KMS-11 (cell line): ENCODE measurements around the gene FMNL2.

Experiments used
- H2AFZ ChIP-seq: fragments of 200-600 bp; sonication (generic); 2 replicates; pipeline ENCODE4 v1.6.1; 2016; ENCODE audit warnings: antibody characterized with exemption, mixed run types, low read depth
- H3K27ac ChIP-seq: fragments of 200-600 bp; sonication (generic); 2 replicates; pipeline ENCODE4 v1.6.1; 2016; ENCODE audit warnings: mild to moderate bottlenecking, mixed run types
- H3K27me3 ChIP-seq: fragments of 200-600 bp; sonication (generic); 2 replicates; pipeline ENCODE4 v1.6.1; 2017; ENCODE audit warnings: mild to moderate bottlenecking, low read depth, mixed run types, moderate library complexity; ENCODE audit not compliant: insufficient read depth
- H3K36me3 ChIP-seq: fragments of 200-600 bp; sonication (generic); 2 replicates; pipeline ENCODE4 v1.6.1; 2017; ENCODE audit warnings: mild to moderate bottlenecking, mixed run types; ENCODE audit not compliant: insufficient read depth
- H3K4me1 ChIP-seq: fragments of 200-600 bp; sonication (generic); 2 replicates; pipeline ENCODE4 v1.6.1; 2016; ENCODE audit warnings: mild to moderate bottlenecking, low read depth, mixed run types; ENCODE audit not compliant: poor library complexity, severe bottlenecking
- H3K4me2 ChIP-seq: fragments of 200-600 bp; sonication (generic); 2 replicates; pipeline ENCODE4 v1.7.0; 2016; ENCODE audit warnings: mild to moderate bottlenecking, mixed run types
- H3K4me3 ChIP-seq: fragments of 200-600 bp; sonication (generic); IDR thresholded peaks from 2 replicates; pipeline ENCODE4 v1.6.1; 2017; ENCODE audit warnings: low read depth, low read length, mixed read lengths; ENCODE audit not compliant: insufficient read depth
- H3K79me2 ChIP-seq: fragments of 200-600 bp; sonication (generic); 2 replicates; pipeline ENCODE4 v1.6.1; 2016; ENCODE audit warnings: low read depth, mixed run types; ENCODE audit not compliant: insufficient read depth
- H3K9ac ChIP-seq: fragments of 200-600 bp; sonication (generic); 2 replicates; pipeline ENCODE4 v1.6.1; 2016; ENCODE audit warnings: mild to moderate bottlenecking, mixed run types
- H4K20me1 ChIP-seq: fragments of 200-600 bp; sonication (generic); 2 replicates; pipeline ENCODE4 v1.6.1; 2016; ENCODE audit warnings: mild to moderate bottlenecking, mixed run types; ENCODE audit not compliant: insufficient read depth
- CTCF ChIP-seq: fragments of 200-600 bp; sonication (generic); conservative IDR thresholded peaks from 2 replicates; pipeline ENCODE4 v1.6.1; 2017; ENCODE audit warnings: low read depth, mild to moderate bottlenecking, antibody characterized with exemption, low read length, moderate library complexity, mixed read lengths

Gene FMNL2

GRCh38 chr2:152454371-152454770, 119.4 kb downstream of the FMNL2 start:
- Histone ChIP-seq H3K4me2 (no peak overlapping the region), H3K27ac (no peak overlapping the region), H3K4me3 (no peak overlapping the region), H3K27me3 (no peaks in the 10 kb centered on the region), H3K36me3 (no peaks in the 10 kb centered on the region), H3K79me2 (no peaks in the 10 kb centered on the region), H3K9ac (no peak overlapping the region), H3K4me1 (no peaks in the 10 kb centered on the region), H2AFZ (no peak overlapping the region), H4K20me1 (no peaks in the 10 kb centered on the region)
- TF ChIP-seq CTCF: no peak

- no peak overlapping the region for H3K4me2 ChIP-seq
- H3K9ac ChIP-seq: no peak overlapping the region
- H3K79me2 ChIP-seq: no peaks in the 10 kb centered on the region
- H4K20me1 ChIP-seq: no peaks in the 10 kb centered on the region
- H3K4me3 ChIP-seq: no peak overlapping the region
- no peak for TF ChIP-seq CTCF
- H2AFZ ChIP-seq: no peak overlapping the region
- H3K27ac ChIP-seq: no peak overlapping the region
- no peaks in the 10 kb centered on the region for H3K36me3 ChIP-seq
- no peaks in the 10 kb centered on the region for H3K4me1 ChIP-seq
- H3K27me3 ChIP-seq: no peaks in the 10 kb centered on the region
Measured at GRCh38 chr2:152454960-152455359, 120.0 kb downstream of the FMNL2 start.

- H3K4me3 ChIP-seq: no peak overlapping the region
- H3K9ac ChIP-seq: no peak overlapping the region
- no peak overlapping the region for H3K27ac ChIP-seq
- no peaks in the 10 kb centered on the region for H3K36me3 ChIP-seq
- H4K20me1 ChIP-seq: no peaks in the 10 kb centered on the region
- no peaks in the 10 kb centered on the region for H3K4me1 ChIP-seq
- H3K27me3 ChIP-seq: no peaks in the 10 kb centered on the region
- no peaks in the 10 kb centered on the region for H3K79me2 ChIP-seq
- H2AFZ ChIP-seq: no peak overlapping the region
- no peak for TF ChIP-seq CTCF
- H3K4me2 ChIP-seq: no peak overlapping the region
Measured at GRCh38 chr2:152455738-152456137, 120.8 kb downstream of the FMNL2 start.

GRCh38 chr2:152456262-152456661, 121.3 kb downstream of the FMNL2 start:
- H3K27ac ChIP-seq: no peak overlapping the region

More at GRCh38 chr2:152456262-152456661, 121.3 kb downstream of the FMNL2 start:
- H3K9ac ChIP-seq: no peak overlapping the region
- no peaks in the 10 kb centered on the region for H3K27me3 ChIP-seq
- H3K4me1 ChIP-seq: no peaks in the 10 kb centered on the region
- no peak for TF ChIP-seq CTCF
- H3K36me3 ChIP-seq: no peaks in the 10 kb centered on the region
- H4K20me1 ChIP-seq: no peaks in the 10 kb centered on the region
- H3K4me3 ChIP-seq: no peak overlapping the region
- H2AFZ ChIP-seq: no peak overlapping the region
- no peaks in the 10 kb centered on the region for H3K79me2 ChIP-seq
- H3K4me2 ChIP-seq: no peak overlapping the region
